ENCODE measurements around the gene GCG.

Gene GCG

GRCh38 chr2:162153608-162154224, 1.7 kb upstream of the GCG start:
- in situ Hi-C loops (cut with MboI; ENCODE audit: low sequenced_read_pairs): no loop called here

DNA sequence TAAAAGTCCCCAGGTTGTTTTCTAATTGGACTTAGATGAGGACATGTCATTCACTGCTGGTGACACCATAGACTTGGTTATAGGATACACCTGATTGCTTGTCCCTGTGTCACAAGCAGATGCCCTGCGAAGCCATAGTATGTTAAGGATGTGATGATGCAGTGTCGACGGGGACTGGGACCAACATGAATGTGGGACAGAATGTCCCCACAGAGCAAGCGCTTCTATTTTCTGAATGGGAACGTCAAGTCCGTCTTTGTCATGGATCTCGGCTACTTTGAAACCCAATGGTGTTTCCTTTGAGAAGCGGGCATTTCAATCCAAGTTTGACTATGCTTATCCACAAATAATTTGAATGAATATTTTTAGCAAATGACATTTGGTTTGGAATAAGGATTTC, 2.1 kb downstream of the GCG start:
- in situ Hi-C loops (cut with MboI; ENCODE audit: low sequenced_read_pairs): no loop called here

- in situ Hi-C loops (cut with MboI; ENCODE audit: low sequenced_read_pairs): no loop called here
These were observed 2.6 kb downstream of the GCG start for GRCh38 chr2:162149466-162149865.

DNA sequence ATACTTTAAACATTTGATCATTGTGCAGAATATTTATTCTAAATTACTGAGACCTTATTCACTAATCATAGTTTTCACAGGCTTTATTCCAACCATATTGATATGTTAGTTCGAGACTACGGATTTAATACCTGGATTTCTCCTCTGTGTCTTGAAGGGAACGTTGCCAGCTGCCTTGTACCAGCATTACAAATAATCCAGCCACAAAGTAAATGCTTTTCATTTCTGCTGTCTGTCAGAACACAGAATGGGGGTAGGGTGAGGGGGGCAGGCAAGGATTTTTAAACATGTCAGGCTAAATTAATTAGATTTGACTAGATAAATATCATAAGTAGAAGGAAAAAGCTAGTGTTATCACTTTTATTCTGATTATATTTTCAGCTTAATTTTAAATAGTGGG, 3.1 kb downstream of the GCG start:
- in situ Hi-C loops (cut with MboI; ENCODE audit: low sequenced_read_pairs): no loop called here

DNA sequence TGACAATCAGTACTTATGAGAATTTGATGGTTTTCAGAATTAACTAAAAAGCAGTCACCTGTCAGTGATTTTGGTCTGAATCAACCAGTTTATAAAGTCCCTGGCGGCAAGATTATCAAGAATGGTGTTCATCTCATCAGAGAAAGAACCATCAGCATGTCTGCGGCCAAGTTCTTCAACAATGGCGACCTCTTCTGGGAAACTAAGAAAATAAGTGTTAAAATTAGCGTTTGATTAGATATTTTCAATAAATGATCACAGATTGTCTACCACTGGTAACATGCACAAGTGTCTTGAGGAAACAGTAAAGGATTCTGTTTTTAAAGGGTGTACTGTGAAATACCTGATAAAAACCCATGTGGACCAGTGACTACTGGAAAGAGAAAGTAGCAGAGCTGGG, 8.1 kb downstream of the GCG start:
- in situ Hi-C loops (cut with MboI; ENCODE audit: low sequenced_read_pairs): no loop called here

DNA sequence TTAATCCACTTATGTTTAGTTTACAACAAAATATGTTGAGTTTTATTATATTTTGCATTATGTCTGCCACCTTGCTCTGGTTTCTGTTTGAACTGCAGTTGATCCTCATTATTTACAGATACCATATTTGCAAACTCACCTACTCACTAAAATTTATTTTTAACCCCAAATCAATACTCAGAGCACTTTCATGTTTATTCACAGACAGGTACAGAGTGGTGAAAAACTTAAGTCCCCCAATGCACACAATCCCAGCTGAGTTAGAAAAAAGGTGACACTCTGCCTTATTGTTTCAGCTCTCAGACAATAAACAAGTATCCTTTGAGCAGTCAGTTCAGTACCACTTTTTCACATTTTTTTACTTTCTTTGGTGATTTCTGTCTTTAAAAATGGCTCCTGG, 13.7 kb downstream of the GCG start:
- in situ Hi-C loops (cut with MboI; ENCODE audit: low sequenced_read_pairs): no loop called here

- in situ Hi-C loops (cut with MboI; ENCODE audit: low sequenced_read_pairs): no loop called here
These were observed 24.6 kb downstream of the GCG start for GRCh38 chr2:162127422-162127821.

DNA sequence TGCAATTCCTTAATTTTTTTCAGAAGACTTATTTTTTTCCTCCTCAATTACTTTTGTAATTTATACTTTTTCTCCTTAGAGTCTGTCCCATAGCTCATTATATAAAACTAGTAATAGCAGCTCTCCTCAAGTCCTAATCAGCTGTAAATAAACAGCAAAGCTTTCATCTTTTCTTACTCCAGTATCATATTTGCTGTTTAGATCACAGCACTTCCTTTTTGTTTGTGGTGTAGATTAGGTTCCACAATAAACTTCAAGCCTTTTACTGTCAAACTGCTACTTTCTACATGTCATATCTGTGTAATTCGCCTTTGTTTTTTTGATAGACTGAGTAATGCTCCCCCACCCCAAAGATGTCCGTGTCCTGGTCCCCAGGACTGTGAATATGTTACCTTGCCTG, 25.5 kb downstream of the GCG start:
- in situ Hi-C loops (cut with MboI; ENCODE audit: low sequenced_read_pairs): no loop called here

DNA sequence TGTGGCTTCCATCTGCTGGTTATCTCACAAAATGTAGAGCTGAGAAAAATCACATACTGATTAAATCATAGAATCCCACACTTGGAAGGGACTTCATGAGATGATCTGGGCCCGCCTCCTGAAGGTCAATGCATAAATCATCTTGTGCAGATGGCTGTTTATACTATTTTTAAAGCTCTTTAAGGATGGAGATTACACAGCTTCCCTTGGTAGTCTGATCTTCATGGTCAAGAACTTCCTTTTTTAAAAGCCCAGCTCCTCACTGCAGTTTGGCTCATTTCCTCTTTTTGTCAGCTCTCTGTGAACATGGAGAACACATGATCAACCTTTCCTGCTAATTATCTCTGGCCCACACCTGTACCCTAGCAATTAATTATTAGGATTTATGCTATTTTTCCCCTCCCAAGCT, 25.9 kb downstream of the GCG start:
- in situ Hi-C loops (cut with MboI; ENCODE audit: low sequenced_read_pairs): no loop called here

DNA sequence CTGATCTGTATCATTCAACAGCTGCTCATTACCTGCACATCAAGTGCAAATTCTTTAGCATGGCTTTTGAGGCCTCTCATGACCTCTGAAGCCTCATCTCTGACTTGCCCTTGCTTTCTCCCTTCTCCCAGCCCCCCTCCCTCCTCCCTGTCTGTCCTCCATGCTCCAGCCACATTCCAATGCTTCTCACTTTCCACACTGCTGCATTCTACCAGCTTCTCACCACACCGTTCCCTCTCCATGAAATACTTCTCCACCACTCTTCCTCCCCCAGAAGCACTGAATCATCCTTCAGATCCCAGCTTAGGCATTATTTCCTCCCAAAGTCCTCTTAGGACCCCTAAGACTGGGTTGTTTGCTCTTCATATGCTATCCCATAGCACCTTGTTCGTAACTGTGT, 26.9 kb downstream of the GCG start:
- in situ Hi-C loops (cut with MboI; ENCODE audit: low sequenced_read_pairs): no loop called here

- in situ Hi-C loops (cut with MboI; ENCODE audit: low sequenced_read_pairs): no loop called here
These were observed 28.0 kb downstream of the GCG start for GRCh38 chr2:162123806-162124758.

DNA sequence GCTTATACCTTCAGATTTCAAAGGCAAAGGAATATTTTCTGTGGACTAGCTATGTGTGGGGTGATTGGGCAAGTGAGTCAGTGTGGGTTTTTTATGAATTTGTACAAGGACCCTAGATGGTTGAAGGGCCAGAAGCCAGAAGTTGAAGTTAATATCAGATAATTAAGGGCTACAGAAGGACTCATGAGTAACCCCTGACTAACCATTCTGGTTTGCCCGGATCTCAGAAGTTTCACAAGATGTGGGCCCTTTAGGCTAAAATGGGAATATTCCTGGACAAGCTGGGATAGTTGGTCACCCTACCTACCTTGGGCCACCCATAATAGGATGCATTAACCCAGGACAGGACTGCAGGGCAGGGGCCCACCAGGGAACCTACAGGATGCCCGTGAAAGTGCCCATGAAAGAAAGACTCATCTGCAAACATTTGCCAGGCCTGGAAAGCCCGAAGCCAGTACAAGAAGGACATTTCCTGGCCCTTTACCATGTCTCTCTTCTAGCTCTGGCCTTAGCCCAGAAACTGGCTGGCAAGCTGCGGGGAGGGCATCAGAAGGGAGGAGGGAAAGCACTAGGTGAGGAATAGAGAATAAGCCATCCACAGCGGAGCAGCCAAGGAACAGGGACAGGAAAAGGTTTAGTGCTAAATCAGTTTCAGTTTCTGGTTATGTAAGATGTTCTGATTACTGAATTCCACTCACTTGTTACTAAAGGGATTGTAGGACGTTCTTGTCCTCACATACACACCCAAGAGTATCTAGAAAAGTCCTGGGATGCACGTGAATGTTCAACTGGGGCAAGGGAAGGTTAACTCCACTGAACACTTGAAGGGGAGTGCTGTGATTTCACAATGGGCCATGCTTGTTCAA, 33.6 kb downstream of the GCG start:
- in situ Hi-C loops (cut with MboI; ENCODE audit: low sequenced_read_pairs): no loop called here

- in situ Hi-C loops (cut with MboI; ENCODE audit: low sequenced_read_pairs): no loop called here
These were observed 35.7 kb downstream of the GCG start for GRCh38 chr2:162116352-162116751.

DNA sequence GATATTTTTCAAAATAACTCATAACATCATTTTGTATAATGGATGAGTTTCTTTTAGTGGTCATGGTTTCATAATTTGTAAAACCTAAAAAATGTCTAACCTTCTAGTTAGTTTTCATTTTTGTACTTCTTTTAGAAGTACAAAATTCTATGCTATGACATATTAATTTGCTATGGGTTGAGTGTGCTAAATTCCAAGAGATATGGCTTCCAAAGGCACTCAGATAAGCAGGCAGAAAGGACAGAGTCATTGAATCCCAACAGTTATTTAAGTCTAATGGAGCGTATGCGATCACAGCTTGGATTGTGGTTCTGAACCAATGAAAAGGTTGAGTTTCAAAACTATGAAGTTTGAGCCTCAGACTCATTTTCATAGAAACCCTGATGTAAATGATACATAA, 37.0 kb downstream of the GCG start:
- in situ Hi-C loops (cut with MboI; ENCODE audit: low sequenced_read_pairs): no loop called here

DNA sequence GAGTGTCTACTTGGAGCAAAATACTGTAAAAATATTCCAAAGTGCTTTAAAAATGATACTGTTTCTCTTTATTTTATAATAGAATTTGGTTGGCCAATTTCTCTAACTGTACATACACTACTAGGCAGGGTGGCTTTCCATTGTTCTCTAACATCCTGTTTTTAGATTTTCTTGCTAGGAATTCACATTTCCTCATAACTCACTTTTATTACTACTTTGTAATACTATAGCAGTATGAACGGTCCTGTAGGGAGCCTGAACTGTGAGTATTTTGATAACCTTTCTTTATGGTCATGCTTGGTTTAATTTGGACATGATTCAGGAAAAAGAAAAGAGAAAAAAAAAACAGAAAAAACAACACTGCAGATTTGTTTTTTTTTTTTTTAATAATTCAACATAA, 37.8 kb downstream of the GCG start:
- in situ Hi-C loops (cut with MboI; ENCODE audit: low sequenced_read_pairs): no loop called here

GRCh38 chr2:162113776-162114168, 38.3 kb downstream of the GCG start:
- in situ Hi-C loops (cut with MboI; ENCODE audit: low sequenced_read_pairs): no loop called here

DNA sequence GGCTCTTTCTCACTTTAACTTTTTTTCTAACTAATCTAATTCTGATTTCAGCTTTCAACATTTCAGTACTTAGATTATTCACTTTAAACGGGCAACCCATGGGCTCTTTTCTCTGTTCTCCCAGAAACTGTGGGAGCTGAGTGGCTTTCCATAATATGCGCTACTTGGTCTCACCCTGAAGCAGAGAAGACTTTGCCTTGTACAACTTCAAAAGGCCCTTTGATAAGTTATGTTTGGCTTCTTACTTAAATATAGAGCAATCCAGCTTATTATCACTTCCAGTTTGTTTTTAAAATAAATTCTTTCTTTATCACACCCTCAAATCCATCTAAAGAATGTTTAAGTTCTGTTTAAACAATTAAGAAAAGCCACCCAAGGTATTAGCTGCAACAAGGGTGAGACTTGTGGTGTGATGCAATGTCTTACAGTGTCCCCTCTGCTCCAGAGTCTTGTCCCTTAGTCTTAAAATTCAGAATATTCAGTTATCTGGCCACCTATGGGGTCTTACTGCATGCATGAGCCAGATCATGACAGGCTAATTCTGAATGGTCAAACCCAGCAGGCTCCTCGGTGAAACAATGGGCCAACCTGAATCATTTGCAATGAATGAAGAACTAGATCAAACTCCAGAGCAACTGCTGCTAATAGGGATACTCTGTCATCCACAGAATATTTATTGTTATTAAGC, 38.8 kb downstream of the GCG start:
- in situ Hi-C loops (cut with MboI; ENCODE audit: low sequenced_read_pairs): no loop called here

DNA sequence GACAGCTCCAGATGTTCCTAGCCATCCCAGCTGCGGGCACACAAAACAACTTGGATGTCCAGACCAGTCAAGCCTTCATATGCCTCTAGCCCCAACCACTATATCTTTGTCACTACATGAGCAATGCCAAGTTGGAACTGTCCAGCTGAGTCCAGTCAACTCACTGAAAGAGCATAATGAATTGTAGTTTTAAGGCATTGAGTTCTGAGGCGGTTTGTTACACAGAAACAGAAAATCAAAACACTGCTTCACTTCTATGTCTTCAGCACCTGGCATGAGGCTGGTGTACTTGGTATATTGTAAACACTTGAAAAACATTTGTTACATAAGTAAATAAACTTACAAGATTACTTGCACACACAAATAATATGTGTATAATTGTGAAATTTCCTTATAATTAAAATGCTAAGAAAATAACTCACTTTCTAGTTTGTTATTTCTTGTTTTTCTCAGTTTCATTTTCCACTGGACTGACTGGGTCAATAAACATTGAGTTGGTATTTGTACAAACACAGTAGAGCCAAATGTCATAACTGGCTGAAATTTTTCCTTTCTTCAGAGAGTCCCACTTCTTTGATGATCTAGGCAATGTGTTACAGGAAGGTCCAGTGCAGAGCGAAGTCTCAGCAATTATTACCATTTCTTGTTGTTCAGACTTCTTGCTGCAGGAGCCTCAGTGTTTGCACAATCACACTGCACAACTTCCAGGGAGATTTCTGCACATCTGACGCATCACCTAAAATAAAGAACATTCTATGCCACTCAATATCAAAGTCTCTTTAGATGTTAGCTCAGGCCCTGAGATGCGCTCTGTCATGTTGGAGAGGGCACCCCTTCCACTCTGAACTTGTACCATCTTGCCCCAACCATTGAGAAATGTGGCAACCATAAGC, 39.8 kb downstream of the GCG start:
- in situ Hi-C loops (cut with MboI; ENCODE audit: low sequenced_read_pairs): no loop called here

DNA sequence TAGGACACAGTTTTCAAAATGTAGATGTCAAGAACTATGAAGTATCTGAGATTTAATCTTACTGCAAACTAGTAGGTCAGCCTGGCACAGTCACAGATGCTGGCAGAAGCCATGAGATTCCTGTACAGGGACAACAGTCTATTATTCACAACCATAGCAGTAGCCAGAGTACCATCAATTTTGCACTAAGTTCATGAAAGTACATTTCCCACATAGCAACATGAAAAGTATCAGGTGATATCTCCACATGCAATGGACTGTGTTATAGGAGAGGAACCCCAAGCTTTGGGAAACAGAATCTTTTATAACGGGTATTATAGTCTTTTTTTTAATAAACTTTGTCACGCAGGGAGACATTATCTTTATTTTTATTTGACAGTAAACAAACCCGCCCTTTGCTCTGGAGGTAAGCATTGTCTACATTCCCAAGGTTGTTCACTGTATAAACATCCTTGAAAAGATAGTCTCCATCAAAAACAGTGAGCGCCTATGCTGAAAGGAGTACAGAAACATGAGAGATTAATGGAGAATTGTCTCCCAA, 44.6 kb downstream of the GCG start:
- in situ Hi-C loops (cut with MboI; ENCODE audit: low sequenced_read_pairs): no loop called here

- in situ Hi-C loops (cut with MboI; ENCODE audit: low sequenced_read_pairs): no loop called here
These were observed 45.3 kb downstream of the GCG start for GRCh38 chr2:162106746-162107145.
